ENCODE results near the gene OSMR. TPM values are rescaled to one million over a fixed set of nuclear protein-coding genes. Genes with fewer than 3 reads are reported as not detected.
A peak's percentile ranks its signal among the peaks of the same experiment; 100 is the strongest.

OSMR gene
- polyA plus RNA-seq, 2 of the 4 experiments (the other 2 are of a cell fraction): 58.5 to 92.4 TPM

DNA sequence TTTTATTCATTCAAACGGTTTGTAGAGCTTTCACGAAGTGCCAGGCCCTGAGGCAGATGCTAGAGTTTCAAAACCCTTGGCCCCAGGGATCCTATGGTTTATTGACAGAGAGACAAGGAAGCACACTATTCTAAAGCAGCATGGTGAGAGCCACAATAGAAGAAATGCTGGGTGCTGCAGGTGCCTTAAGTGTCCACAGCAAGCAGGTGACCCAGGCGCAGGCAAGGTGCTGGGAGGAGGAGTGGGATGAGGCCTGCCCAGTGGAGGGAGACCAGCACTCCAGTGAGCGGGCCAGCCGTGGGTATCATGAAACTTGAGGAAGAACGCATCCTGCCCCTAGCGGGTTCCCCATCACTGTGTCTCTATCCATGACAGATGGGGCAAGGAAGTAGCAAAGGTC lies 71.0 kb downstream of the OSMR start:
- CTCF ChIA-PET: no interaction called here
- WGBS (ENCODE audit: missing lambda C conversion rate): 94% methylated on average over 7 of the region's 7 CpGs
- no peaks in the 10 kb centered on the region; the same call in 2 of the 3 replicates for H3K9me3 ChIP-seq

DNA sequence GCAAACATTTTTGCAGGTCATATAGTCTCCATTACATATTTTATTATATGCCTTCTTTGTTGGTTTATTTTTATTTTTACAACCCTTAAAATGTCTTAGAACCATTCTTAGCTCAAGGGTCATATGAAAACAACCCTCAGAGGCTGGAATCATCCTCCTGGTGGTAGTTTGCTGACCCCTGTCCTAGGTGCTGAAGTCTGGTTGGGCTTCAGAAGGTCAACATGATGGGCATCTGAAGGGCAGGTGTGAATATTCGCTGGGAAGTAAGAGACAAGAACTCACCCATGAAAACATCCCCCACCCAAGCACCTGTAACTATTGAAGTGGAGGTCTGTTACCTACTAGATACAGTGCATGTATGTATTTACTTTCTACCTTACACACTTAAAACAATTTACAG lies 75.4 kb downstream of the OSMR start:
- no peak for TF ChIP-seq RCOR1 (IDR thresholded peaks at IDR 0.05; ENCODE audit: low read depth, low read length)
- no peak for TF ChIP-seq NFE2L2 (conservative IDR thresholded peaks at IDR 0.05; ENCODE audit: low read length)
- TF ChIP-seq, protein P1, sequence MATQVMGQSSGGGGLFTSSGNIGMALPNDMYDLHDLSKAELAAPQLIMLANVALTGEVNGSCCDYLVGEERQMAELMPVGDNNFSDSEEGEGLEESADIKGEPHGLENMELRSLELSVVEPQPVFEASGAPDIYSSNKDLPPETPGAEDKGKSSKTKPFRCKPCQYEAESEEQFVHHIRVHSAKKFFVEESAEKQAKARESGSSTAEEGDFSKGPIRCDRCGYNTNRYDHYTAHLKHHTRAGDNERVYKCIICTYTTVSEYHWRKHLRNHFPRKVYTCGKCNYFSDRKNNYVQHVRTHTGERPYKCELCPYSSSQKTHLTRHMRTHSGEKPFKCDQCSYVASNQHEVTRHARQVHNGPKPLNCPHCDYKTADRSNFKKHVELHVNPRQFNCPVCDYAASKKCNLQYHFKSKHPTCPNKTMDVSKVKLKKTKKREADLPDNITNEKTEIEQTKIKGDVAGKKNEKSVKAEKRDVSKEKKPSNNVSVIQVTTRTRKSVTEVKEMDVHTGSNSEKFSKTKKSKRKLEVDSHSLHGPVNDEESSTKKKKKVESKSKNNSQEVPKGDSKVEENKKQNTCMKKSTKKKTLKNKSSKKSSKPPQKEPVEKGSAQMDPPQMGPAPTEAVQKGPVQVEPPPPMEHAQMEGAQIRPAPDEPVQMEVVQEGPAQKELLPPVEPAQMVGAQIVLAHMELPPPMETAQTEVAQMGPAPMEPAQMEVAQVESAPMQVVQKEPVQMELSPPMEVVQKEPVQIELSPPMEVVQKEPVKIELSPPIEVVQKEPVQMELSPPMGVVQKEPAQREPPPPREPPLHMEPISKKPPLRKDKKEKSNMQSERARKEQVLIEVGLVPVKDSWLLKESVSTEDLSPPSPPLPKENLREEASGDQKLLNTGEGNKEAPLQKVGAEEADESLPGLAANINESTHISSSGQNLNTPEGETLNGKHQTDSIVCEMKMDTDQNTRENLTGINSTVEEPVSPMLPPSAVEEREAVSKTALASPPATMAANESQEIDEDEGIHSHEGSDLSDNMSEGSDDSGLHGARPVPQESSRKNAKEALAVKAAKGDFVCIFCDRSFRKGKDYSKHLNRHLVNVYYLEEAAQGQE (IDR thresholded peaks at IDR 0.05): peak; percentile 87
- no peak for TF ChIP-seq HOXA7 (CRISPR knock-in tag; IDR thresholded peaks at IDR 0.05)
- POLR2A ChIA-PET: interaction anchor here (1.1 kb wide), 1 partner anchor 99 kb away, joined by 4 read pairs; no protein-coding TSS in a partner anchor
- no peaks in the 10 kb centered on the region for H3K4me1 ChIP-seq
- H3K4me3 ChIP-seq: no peak overlapping the region
- ATAC-seq: no peak
- peak in 1 of 2 experiments; percentile 9 for DNase-seq (ENCODE audit: low read depth in 1 of 2, low spot score in 1 of 2)
- WGBS (ENCODE audit: missing lambda C conversion rate): 64% methylated on average over 1 of the region's 1 CpG
- H3K4me2 ChIP-seq: no peak overlapping the region
- H3K27ac ChIP-seq: no peak overlapping the region
- FAIRE-seq: no peak
- H3K9me3 ChIP-seq: no peaks in the 10 kb centered on the region
- CTCF ChIA-PET: interaction anchor here (0.9 to 5.8 kb wide), 22 partner anchors 9 to 538 kb away, joined by 3 to 59 read pairs (median 6); no protein-coding TSS in a partner anchor

More for the DNA sequence above, 71.0 kb downstream of the OSMR start:
- POLR2A ChIA-PET: no interaction called here
- no peaks in the 10 kb centered on the region for H3K4me1 ChIP-seq
- ATAC-seq: no peak
- DNase-seq (ENCODE audit: low read depth in 1 of 2, low spot score in 1 of 2): no peak
- H3K4me2 ChIP-seq: no peak overlapping the region
- no peak overlapping the region for H3K27ac ChIP-seq
- TF ChIP-seq KDM1A (IDR thresholded peaks at IDR 0.05; ENCODE audit: low read depth) (no peak), ZNF302 (CRISPR knock-in tag; IDR thresholded peaks at IDR 0.05) (no peak), HEYL (CRISPR knock-in tag; IDR thresholded peaks at IDR 0.05) (no peak), JUN (IDR thresholded peaks at IDR 0.05) (no peak), MAFK (IDR thresholded peaks at IDR 0.05; ENCODE audit: partially characterized antibody) (no peak), KDM5A (IDR thresholded peaks at IDR 0.05) (no peak), ESRRA (IDR thresholded peaks at IDR 0.05; ENCODE audit: borderline replicate concordance, low read length) (no peak), FOSL2 (IDR thresholded peaks at IDR 0.05) (no peak), FOSL2 (CRISPR knock-in tag; IDR thresholded peaks at IDR 0.05) (no peak), NFE2L2 (conservative IDR thresholded peaks at IDR 0.05; ENCODE audit: low read length) (no peak), HOXA7 (CRISPR knock-in tag; IDR thresholded peaks at IDR 0.05) (no peak), POLR2AphosphoS2 (conservative IDR thresholded peaks at IDR 0.05; ENCODE audit: low read length) (no peak)
- TF ChIP-seq, protein P2, sequence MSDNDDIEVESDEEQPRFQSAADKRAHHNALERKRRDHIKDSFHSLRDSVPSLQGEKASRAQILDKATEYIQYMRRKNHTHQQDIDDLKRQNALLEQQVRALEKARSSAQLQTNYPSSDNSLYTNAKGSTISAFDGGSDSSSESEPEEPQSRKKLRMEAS (IDR thresholded peaks at IDR 0.05): no peak
- no peak overlapping the region for H3K4me3 ChIP-seq
- no peak for FAIRE-seq

DNA sequence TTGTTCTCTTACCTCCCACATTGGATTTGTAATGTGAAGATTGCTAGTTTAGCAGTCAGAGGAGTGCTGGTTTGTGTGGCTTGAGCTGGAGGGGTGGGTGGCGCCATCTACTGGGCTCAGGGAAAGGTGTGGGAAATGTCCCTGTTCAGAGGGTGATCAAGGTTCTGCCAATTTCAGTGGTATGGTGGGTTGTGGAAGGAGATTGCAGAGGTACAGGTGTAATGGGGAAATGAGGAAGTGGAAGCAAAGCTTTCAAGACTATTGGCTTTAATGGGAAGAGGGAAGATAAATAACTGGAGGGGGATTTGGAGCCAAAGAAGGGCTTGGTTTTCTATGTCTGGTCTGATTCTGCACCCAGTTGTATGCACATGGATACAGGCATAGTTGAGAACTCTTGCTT lies 76.4 kb downstream of the OSMR start:
- no peak for FAIRE-seq
- no peak overlapping the region for H3K27ac ChIP-seq
- no peaks in the 10 kb centered on the region for H3K9me3 ChIP-seq
- TF ChIP-seq SMC3 (IDR thresholded peaks at IDR 0.05) (peak; percentile 82), FOSB (CRISPR knock-in tag; IDR thresholded peaks at IDR 0.05) (no peak), RAD21 (conservative IDR thresholded peaks at IDR 0.05 in 1 of 2, IDR thresholded peaks at IDR 0.05 in 1 of 2) (peak; percentile 85 to 93)
- TF ChIP-seq, protein P3, sequence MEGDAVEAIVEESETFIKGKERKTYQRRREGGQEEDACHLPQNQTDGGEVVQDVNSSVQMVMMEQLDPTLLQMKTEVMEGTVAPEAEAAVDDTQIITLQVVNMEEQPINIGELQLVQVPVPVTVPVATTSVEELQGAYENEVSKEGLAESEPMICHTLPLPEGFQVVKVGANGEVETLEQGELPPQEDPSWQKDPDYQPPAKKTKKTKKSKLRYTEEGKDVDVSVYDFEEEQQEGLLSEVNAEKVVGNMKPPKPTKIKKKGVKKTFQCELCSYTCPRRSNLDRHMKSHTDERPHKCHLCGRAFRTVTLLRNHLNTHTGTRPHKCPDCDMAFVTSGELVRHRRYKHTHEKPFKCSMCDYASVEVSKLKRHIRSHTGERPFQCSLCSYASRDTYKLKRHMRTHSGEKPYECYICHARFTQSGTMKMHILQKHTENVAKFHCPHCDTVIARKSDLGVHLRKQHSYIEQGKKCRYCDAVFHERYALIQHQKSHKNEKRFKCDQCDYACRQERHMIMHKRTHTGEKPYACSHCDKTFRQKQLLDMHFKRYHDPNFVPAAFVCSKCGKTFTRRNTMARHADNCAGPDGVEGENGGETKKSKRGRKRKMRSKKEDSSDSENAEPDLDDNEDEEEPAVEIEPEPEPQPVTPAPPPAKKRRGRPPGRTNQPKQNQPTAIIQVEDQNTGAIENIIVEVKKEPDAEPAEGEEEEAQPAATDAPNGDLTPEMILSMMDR (IDR thresholded peaks at IDR 0.05): peak; percentile 84
- TF ChIP-seq, protein P4, sequence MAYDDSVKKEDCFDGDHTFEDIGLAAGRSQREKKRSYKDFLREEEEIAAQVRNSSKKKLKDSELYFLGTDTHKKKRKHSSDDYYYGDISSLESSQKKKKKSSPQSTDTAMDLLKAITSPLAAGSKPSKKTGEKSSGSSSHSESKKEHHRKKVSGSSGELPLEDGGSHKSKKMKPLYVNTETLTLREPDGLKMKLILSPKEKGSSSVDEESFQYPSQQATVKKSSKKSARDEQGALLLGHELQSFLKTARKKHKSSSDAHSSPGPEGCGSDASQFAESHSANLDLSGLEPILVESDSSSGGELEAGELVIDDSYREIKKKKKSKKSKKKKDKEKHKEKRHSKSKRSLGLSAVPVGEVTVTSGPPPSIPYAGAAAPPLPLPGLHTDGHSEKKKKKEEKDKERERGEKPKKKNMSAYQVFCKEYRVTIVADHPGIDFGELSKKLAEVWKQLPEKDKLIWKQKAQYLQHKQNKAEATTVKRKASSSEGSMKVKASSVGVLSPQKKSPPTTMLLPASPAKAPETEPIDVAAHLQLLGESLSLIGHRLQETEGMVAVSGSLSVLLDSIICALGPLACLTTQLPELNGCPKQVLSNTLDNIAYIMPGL (CRISPR knock-in tag; IDR thresholded peaks at IDR 0.05; ENCODE audit: borderline replicate concordance): no peak
- POLR2A ChIA-PET: interaction anchor here (1.1 kb wide), 1 partner anchor 100 kb away, joined by 4 read pairs; no protein-coding TSS in a partner anchor
- H3K4me1 ChIP-seq: no peaks in the 10 kb centered on the region
- CTCF ChIA-PET: interaction anchor here (0.7 to 5.8 kb wide), 41 partner anchors 8 to 711 kb away, joined by 3 to 59 read pairs (median 4); no protein-coding TSS in a partner anchor
- peak; percentile 68 to 73 for DNase-seq (ENCODE audit: low read depth in 1 of 2, low spot score in 1 of 2)
- 6% methylated on average over 1 of the region's 1 CpG for WGBS (ENCODE audit: missing lambda C conversion rate)
- H3K4me2 ChIP-seq: no peak overlapping the region
- no peak overlapping the region for H3K4me3 ChIP-seq
- ATAC-seq: peak; percentile 88 to 95

All from A549 (cell line).